ENCODE measurements around the gene MCRIP2.

- TF ChIP-seq CTCF (IDR thresholded peaks at IDR 0.05): no peak
- TF ChIP-seq POLR2A (IDR thresholded peaks at IDR 0.05): no peak
Measured at GRCh38 chr16:662095-662494, 20.5 kb downstream of the MCRIP2 start.
